ENCODE measurements around the gene ATAD1. TPM values are rescaled to one million over a fixed set of nuclear protein-coding genes. Genes with fewer than 3 reads are reported as not detected.

ATAD1 gene
- total and polyA plus RNA-seq, 10 of the 15 experiments (the other 5 are each of a cell fraction or from before 2014, with no cell fraction given): 24.7 to 59.3 (median 41.1) TPM

DNA sequence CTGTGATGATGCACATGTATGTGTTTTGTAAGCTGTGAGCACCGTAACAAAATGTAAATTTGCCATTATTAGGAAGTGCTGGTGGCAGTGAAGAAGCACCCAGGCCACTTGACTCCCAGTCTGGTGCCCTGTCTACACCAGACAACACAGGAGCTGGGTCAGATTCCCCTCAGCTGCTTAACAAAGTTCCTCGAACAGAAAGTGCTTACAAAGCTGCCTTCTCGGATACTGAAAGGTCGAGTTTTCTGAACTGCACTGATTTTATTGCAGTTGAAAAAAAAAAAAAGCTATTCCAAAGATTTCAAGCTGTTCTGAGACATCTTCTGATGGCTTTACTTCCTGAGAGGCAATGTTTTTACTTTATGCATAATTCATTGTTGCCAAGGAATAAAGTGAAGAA, 71.1 kb downstream of the ATAD1 start:
- Histone ChIP-seq H3K27me3 (replicated peaks in 1 of 2; ENCODE audit: control insufficient read depth in 2 of 2, insufficient read depth in 2 of 2, low read length in 1 of 2) (no peaks in the 10 kb centered on the region), H3K79me2 (ENCODE audit: control insufficient read depth, insufficient read depth, low read length) (no peaks in the 10 kb centered on the region), H3K4me3 (no peak overlapping the region), H3K27ac (ENCODE audit: control insufficient read depth, insufficient read depth) (no peak overlapping the region), H2AFZ (ENCODE audit: control insufficient read depth, low read depth, low read length) (no peak overlapping the region), H4K20me1 (ENCODE audit: control insufficient read depth, insufficient read depth) (no peaks in the 10 kb centered on the region), H3K9me3 (replicated peaks; ENCODE audit: control insufficient read depth, insufficient read depth, low read length) (no peaks in the 10 kb centered on the region), H3K36me3 (ENCODE audit: control insufficient read depth in 2 of 2, insufficient read depth in 2 of 2, low read length in 1 of 2) (no peaks in the 10 kb centered on the region), H3K4me2 (ENCODE audit: control insufficient read depth, insufficient read depth) (no peak overlapping the region), H3K4me1 (ENCODE audit: control insufficient read depth, insufficient read depth, low read length) (peaks cover 9% of the 10 kb centered on the region; the same call in 1 of the 2 replicates), H3K9ac (ENCODE audit: control insufficient read depth, insufficient read depth, low read length) (no peak overlapping the region)
- no peak for FAIRE-seq
- SMC1A ChIA-PET (ENCODE audit: uncharacterized antibody, unreplicated experiment): interaction anchor here (0.5 kb wide), 1 partner anchor 10 kb away, joined by 3 read pairs; no protein-coding TSS in a partner anchor
- no TSS peak for BruUV-seq (replicated peaks)
- WGBS (ENCODE audit: insufficient coverage, insufficient replicate concordance, low lambda C conversion rate, missing lambda C conversion rate): 77% methylated on average over 4 of the region's 4 CpGs
- in situ Hi-C loops (cut with MboI) (loop anchor here (25.0 kb wide), 1 partner anchor 210 kb away; no protein-coding TSS in a partner anchor), intact Hi-C loops (cut with micrococcal nuclease; ENCODE audit: unreplicated experiment) (no loop called here)
- TF ChIP-seq TCF3 (IDR thresholded peaks at IDR 0.05; ENCODE audit: borderline replicate concordance, insufficient read depth, low read depth, low read length): no peak
- no peak for TF ChIP-seq ASH2L (IDR thresholded peaks at IDR 0.05; ENCODE audit: borderline replicate concordance, low read depth)
- no peak for TF ChIP-seq SPI1 (IDR thresholded peaks at IDR 0.05; ENCODE audit: borderline replicate concordance, insufficient read depth, low read depth, low read length)
- TF ChIP-seq YY1 (IDR thresholded peaks at IDR 0.05; ENCODE audit: low read depth, low read length): no peak
- TF ChIP-seq TARDBP (IDR thresholded peaks at IDR 0.05; ENCODE audit: borderline replicate concordance): no peak
- TF ChIP-seq, protein P1, sequence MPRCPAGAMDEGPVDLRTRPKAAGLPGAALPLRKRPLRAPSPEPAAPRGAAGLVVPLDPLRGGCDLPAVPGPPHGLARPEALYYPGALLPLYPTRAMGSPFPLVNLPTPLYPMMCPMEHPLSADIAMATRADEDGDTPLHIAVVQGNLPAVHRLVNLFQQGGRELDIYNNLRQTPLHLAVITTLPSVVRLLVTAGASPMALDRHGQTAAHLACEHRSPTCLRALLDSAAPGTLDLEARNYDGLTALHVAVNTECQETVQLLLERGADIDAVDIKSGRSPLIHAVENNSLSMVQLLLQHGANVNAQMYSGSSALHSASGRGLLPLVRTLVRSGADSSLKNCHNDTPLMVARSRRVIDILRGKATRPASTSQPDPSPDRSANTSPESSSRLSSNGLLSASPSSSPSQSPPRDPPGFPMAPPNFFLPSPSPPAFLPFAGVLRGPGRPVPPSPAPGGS (IDR thresholded peaks at IDR 0.05; ENCODE audit: borderline replicate concordance, insufficient read depth, low read depth, low read length, poor library complexity, severe bottlenecking): no peak
- ATAC-seq: no peak
- RAD21 ChIA-PET (ENCODE audit: unreplicated experiment): no interaction called here
- CTCF ChIA-PET: no interaction called here
- no peak for DNase-seq (ENCODE audit: low read depth, low spot score)
- POLR2A ChIA-PET: interaction anchor here (0.5 kb wide), 1 partner anchor 187 kb away, joined by 3 read pairs; no protein-coding TSS in a partner anchor

Measured in GM12878 (cell line).